Uterus (tissue), 4 donors: ENCODE data around the gene ASAP3. TPM values are rescaled to one million over a fixed set of nuclear protein-coding genes. Genes with fewer than 3 reads are reported as not detected.

Experiments
- DNase-seq, 2 donors: peaks; one replicate each; pipeline ENCODE4 v3.0.0-alpha.2; 2019 to 2020
- H3K27ac ChIP-seq, 2 donors: fragments of 200-600 bp; sonication (generic); 1 replicate in 1 of 2; 2 replicates in 1 of 2; pipeline ENCODE4 v1.5.1; 2016 to 2018
- H3K27me3 ChIP-seq, 2 donors: fragments of 200-600 bp; sonication (generic); one replicate each; pipeline ENCODE4 v1.5.1; 2018 to 2019; ENCODE audit warnings: control low read depth in 1 of 2
- H3K36me3 ChIP-seq, 2 donors: fragments of 200-600 bp; sonication (generic); one replicate each; pipeline ENCODE4 v1.5.1; 2019; ENCODE audit warnings: control low read depth in 1 of 2
- H3K4me1 ChIP-seq, 2 donors: fragments of 200-600 bp; sonication (generic); one replicate each; pipeline ENCODE4 v1.5.1; 2018 to 2019; ENCODE audit warnings: control low read depth in 1 of 2
- H3K4me3 ChIP-seq, 2 donors: fragments of 200-600 bp; sonication (generic); 1 replicate in 1 of 2; 2 replicates in 1 of 2; pipeline ENCODE4 v1.5.1; 2018 to 2019; ENCODE audit warnings: mild to moderate bottlenecking in 1 of 2
- H3K9me3 ChIP-seq, 2 donors: fragments of 200-600 bp; sonication (generic); one replicate each; pipeline ENCODE4 v1.5.1; 2019; ENCODE audit warnings: control low read depth in 1 of 2
- POLR2A ChIP-seq, 2 donors: fragments of 450-650 bp; IDR thresholded peaks; one replicate each; pipeline ENCODE4 v1.6.1; 2016; ENCODE audit warnings: antibody characterized with exemption in 2 of 2, mild to moderate bottlenecking in 1 of 2, moderate library complexity in 1 of 2
- intact Hi-C: fragments of 100-400 bp; cut with DNase I; formaldehyde crosslinking; loops from one replicate; pipeline ENCODE4 v1.15.1; 2023; ENCODE audit warnings: low total_unique reads
- total RNA-seq, 4 donors: library from RNA; depleted of rRNA in 3 of 4; stranded (reverse); fragments of >200 nt in 3 of 4; gene quantifications; one replicate each; pipeline versions ENCODE4 v1.1.0 to v1.2.4, GENCODE V29; 2014 to 2023
- TF ChIP-seq, protein P1 (sequence below), 4 experiments: fragments of 200-600 bp in 2 of 4; fragments of 450-650 bp in 2 of 4; sonication (generic) in 2 of 4; IDR thresholded peaks; one replicate each; pipeline ENCODE4 v1.5.1; 2016 to 2019; ENCODE audit warnings: antibody characterized with exemption in 4 of 4, mild to moderate bottlenecking in 2 of 4, moderate library complexity in 1 of 4
- donor health status: DM: yes; HTN: yes; CAD: no.

Gene ASAP3
- total RNA-seq, 4 donors from 2014 or later: 48.4 to 87.7 (median 68.2) TPM

- TF ChIP-seq POLR2A (IDR thresholded peaks at IDR 0.05): no peak
- TF ChIP-seq, protein P1, sequence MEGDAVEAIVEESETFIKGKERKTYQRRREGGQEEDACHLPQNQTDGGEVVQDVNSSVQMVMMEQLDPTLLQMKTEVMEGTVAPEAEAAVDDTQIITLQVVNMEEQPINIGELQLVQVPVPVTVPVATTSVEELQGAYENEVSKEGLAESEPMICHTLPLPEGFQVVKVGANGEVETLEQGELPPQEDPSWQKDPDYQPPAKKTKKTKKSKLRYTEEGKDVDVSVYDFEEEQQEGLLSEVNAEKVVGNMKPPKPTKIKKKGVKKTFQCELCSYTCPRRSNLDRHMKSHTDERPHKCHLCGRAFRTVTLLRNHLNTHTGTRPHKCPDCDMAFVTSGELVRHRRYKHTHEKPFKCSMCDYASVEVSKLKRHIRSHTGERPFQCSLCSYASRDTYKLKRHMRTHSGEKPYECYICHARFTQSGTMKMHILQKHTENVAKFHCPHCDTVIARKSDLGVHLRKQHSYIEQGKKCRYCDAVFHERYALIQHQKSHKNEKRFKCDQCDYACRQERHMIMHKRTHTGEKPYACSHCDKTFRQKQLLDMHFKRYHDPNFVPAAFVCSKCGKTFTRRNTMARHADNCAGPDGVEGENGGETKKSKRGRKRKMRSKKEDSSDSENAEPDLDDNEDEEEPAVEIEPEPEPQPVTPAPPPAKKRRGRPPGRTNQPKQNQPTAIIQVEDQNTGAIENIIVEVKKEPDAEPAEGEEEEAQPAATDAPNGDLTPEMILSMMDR (IDR thresholded peaks at IDR 0.05): no peak
- intact Hi-C loops: no loop called here
Measured at GRCh38 chr1:23522244-23522982, 38.4 kb upstream of the ASAP3 start.

GRCh38 chr1:23521588-23521987, 37.6 kb upstream of the ASAP3 start:
- intact Hi-C loops: no loop called here
- Histone ChIP-seq H3K9me3 (no peaks in the 10 kb centered on the region), H3K27me3 (no peaks in the 10 kb centered on the region), H3K27ac (no peak overlapping the region), H3K4me1 (no peaks in the 10 kb centered on the region), H3K4me3 (no peak overlapping the region), H3K36me3 (no peaks in the 10 kb centered on the region)
- no peak for DNase-seq
- no peak for TF ChIP-seq POLR2A (IDR thresholded peaks at IDR 0.05)
- TF ChIP-seq, protein P1 (IDR thresholded peaks at IDR 0.05): no peak

More at GRCh38 chr1:23522244-23522982, 38.4 kb upstream of the ASAP3 start:
- DNase-seq: no peak
- Histone ChIP-seq H3K9me3 (no peaks in the 10 kb centered on the region), H3K4me1 (no peaks in the 10 kb centered on the region), H3K4me3 (no peak overlapping the region), H3K27me3 (no peaks in the 10 kb centered on the region), H3K36me3 (no peaks in the 10 kb centered on the region), H3K27ac (no peak overlapping the region)

- TF ChIP-seq, protein P1 (IDR thresholded peaks at IDR 0.05): no peak
- no peak for TF ChIP-seq POLR2A (IDR thresholded peaks at IDR 0.05)
Measured at GRCh38 chr1:23517581-23517980, 33.6 kb upstream of the ASAP3 start.

GRCh38 chr1:23515905-23516304, 31.9 kb upstream of the ASAP3 start:
- Histone ChIP-seq H3K36me3 (no peaks in the 10 kb centered on the region), H3K4me1 (no peaks in the 10 kb centered on the region), H3K4me3 (no peak overlapping the region), H3K27ac (no peak overlapping the region), H3K27me3 (no peaks in the 10 kb centered on the region), H3K9me3 (no peaks in the 10 kb centered on the region)
- no peak for DNase-seq
- intact Hi-C loops: no loop called here
- TF ChIP-seq, protein P1 (IDR thresholded peaks at IDR 0.05): no peak

More at GRCh38 chr1:23517581-23517980, 33.6 kb upstream of the ASAP3 start:
- Histone ChIP-seq H3K4me1 (no peaks in the 10 kb centered on the region), H3K9me3 (no peaks in the 10 kb centered on the region), H3K4me3 (no peak overlapping the region), H3K27me3 (no peaks in the 10 kb centered on the region), H3K36me3 (no peaks in the 10 kb centered on the region), H3K27ac (no peak overlapping the region)
- intact Hi-C loops: no loop called here
- no peak for DNase-seq

DNA sequence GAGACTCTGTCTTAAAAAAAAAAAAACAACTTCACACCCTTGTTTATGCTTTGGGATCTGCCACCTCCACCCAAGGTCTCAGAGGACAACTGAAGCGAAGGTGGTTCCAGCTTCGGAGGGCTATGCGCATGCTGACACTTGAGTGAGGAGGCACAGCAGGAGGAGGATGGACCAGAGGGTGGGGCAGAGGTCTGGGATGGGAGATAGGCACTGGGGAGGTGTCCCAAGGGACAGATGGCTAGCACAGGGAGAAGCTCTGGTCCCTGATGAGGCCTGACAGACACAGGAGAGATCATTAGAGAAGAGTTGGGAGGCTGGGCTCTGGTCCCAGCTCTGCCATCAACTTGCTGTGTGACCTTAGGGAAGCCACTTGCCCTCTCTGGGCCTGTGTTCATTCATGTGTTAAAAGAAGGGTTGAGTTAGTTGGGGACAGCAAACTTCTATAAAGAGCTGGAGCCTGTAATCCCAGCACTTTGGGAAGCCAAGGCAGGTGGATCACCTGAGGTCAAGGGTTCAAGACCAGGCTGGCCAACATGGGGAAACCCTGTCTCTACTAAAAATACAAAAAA, 30.2 kb upstream of the ASAP3 start:
- H3K27ac ChIP-seq: no peak overlapping the region
- intact Hi-C loops: no loop called here

More for the DNA sequence above, 30.2 kb upstream of the ASAP3 start:
- no peaks in the 10 kb centered on the region for H3K27me3 ChIP-seq
- DNase-seq: no peak
- no peaks in the 10 kb centered on the region for H3K4me1 ChIP-seq
- TF ChIP-seq POLR2A (IDR thresholded peaks at IDR 0.05): no peak
- TF ChIP-seq, protein P1 (IDR thresholded peaks at IDR 0.05): no peak
- H3K36me3 ChIP-seq: no peaks in the 10 kb centered on the region
- H3K9me3 ChIP-seq: no peaks in the 10 kb centered on the region
- H3K4me3 ChIP-seq: no peak overlapping the region
